Ovary (tissue), 9 donors: ENCODE data around the gene CAPN13. TPM values are rescaled to one million over a fixed set of nuclear protein-coding genes. Genes with fewer than 3 reads are reported as not detected.

ENCODE experiments used
- DNase-seq, 5 donors: peaks; one replicate each; pipeline ENCODE4 v3.0.0-alpha.2; 2019 to 2020
- H3K27ac ChIP-seq, 2 donors: fragments of 200-600 bp; one replicate each; pipeline versions ENCODE4 v1.5.1 to v1.8.0; 2019 to 2022
- H3K27me3 ChIP-seq: fragments of 200-600 bp; one replicate; pipeline ENCODE4 v1.8.0; 2022
- H3K36me3 ChIP-seq: fragments of 200-600 bp; sonication (generic); one replicate; pipeline ENCODE4 v1.5.1; 2019
- H3K4me1 ChIP-seq: one replicate; pipeline ENCODE4 v1.8.1; 2013; ENCODE audit warnings: mild to moderate bottlenecking, moderate library complexity; ENCODE audit not compliant: insufficient read depth
- H3K4me3 ChIP-seq: fragments of 200-600 bp; sonication (generic); one replicate; pipeline ENCODE4 v1.5.1; 2017
- H3K9me3 ChIP-seq, 2 donors: fragments of 200-600 bp in 1 of 2; sonication (generic) in 1 of 2; one replicate each; pipeline versions ENCODE4 v1.5.1 to v1.8.1; 2013 to 2019; ENCODE audit warnings: mild to moderate bottlenecking in 1 of 2, moderate library complexity in 1 of 2
- EP300 ChIP-seq: sonication (generic); formaldehyde crosslinking; IDR thresholded peaks from one replicate; pipeline ENCODE4 v1.6.1; 2017; ENCODE audit warnings: antibody characterized with exemption
- POLR2A ChIP-seq: fragments of 450-650 bp; IDR thresholded peaks from one replicate; pipeline ENCODE4 v1.6.1; 2017; ENCODE audit warnings: antibody characterized with exemption, mild to moderate bottlenecking, moderate library complexity
- WGBS, 3 donors: extraction: QIAGEN DNeasy Blood & Tissue Kit in 1 of 3; methylation state at CpG; one replicate each; pipeline versions ENCODE4 v1.1.5 to v1.1.7; 2013 to 2017; 5-methylcytosine and 5-hydroxymethylcytosine counted together
- intact Hi-C, 4 donors: fragments of 100-400 bp; cut with DNase I; formaldehyde crosslinking; loops; one replicate each; pipeline versions ENCODE4 v1.11.0 to v1.15.1; 2022 to 2023
- polyA plus RNA-seq, 2 donors: library from polyadenylated mRNA; stranded (reverse); fragments of 200-250 nt in 1 of 2; fragments of 350-450 nt in 1 of 2; fragmentation: Illumina TruSeq in 1 of 2; extraction: RNeasy Lipid Tissue Mini Kit (QIAGEN cat#74804) in 1 of 2; gene quantifications; one replicate each; pipeline ENCODE4 v1.2.3, GENCODE V29; 2013 to 2014
- total RNA-seq, 7 donors: library from RNA; depleted of rRNA in 2 of 7; stranded (reverse); fragments of >200 nt in 2 of 7; fragmentation: NEBNext Ultra II Directional in 3 of 7; extraction: Animal tissue kit (Norgen Biotek cat#: 25700) in 3 of 7; gene quantifications; one replicate each; pipeline versions ENCODE4 v1.1.0 to v1.2.4, GENCODE V29; 2016 to 2023
- TF ChIP-seq, protein P1 (sequence below), 3 donors: fragments of 450-650 bp in 2 of 3; fragments of 200-600 bp in 1 of 3; IDR thresholded peaks; one replicate each; pipeline versions ENCODE4 v1.5.1 to v1.8.0; 2016 to 2022; ENCODE audit warnings: antibody characterized with exemption in 3 of 3, mild to moderate bottlenecking in 1 of 3
- donor health status: DM: no; HTN: no; CAD: no; lungs with moderate emphysema.
- donor health status: DM: no; HTN: no; CAD: no.
- donor health status: Bipolar disorder and iron deficiency.
- donor health status: DM: yes; HTN: yes; CAD: no.
- donor health status: DM: no; HTN: no; CAD: no.
- donor health status: DM: yes; HTN: yes; CAD: no.

CAPN13 gene
- total and polyA plus RNA-seq, 9 donors, result 0.05 to 2.5 (median 0.30) TPM; not detected in 4

GRCh38 chr2:30820381-30821055, 13.3 kb upstream of the CAPN13 start:
- Histone ChIP-seq H3K36me3 (no peaks in the 10 kb centered on the region), H3K4me3 (no peak overlapping the region), H3K4me1 (no peaks in the 10 kb centered on the region), H3K27me3 (no peaks in the 10 kb centered on the region), H3K9me3 (no peaks in the 10 kb centered on the region), H3K27ac (no peak overlapping the region)
- no peak for DNase-seq
- 73 to 78% (median 77%) methylated on average over 12 of the region's 12 CpGs for WGBS, 3 donors
- TF ChIP-seq POLR2A (no peak), EP300 (no peak)
- TF ChIP-seq, protein P1, sequence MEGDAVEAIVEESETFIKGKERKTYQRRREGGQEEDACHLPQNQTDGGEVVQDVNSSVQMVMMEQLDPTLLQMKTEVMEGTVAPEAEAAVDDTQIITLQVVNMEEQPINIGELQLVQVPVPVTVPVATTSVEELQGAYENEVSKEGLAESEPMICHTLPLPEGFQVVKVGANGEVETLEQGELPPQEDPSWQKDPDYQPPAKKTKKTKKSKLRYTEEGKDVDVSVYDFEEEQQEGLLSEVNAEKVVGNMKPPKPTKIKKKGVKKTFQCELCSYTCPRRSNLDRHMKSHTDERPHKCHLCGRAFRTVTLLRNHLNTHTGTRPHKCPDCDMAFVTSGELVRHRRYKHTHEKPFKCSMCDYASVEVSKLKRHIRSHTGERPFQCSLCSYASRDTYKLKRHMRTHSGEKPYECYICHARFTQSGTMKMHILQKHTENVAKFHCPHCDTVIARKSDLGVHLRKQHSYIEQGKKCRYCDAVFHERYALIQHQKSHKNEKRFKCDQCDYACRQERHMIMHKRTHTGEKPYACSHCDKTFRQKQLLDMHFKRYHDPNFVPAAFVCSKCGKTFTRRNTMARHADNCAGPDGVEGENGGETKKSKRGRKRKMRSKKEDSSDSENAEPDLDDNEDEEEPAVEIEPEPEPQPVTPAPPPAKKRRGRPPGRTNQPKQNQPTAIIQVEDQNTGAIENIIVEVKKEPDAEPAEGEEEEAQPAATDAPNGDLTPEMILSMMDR (IDR thresholded peaks at IDR 0.05), result no peak
- intact Hi-C loops, result no loop called here

GRCh38 chr2:30809938-30810337, 2.7 kb upstream of the CAPN13 start:
- H3K27ac ChIP-seq, result no peak overlapping the region
- DNase-seq, result no peak
- no peaks in the 10 kb centered on the region for H3K27me3 ChIP-seq
- H3K9me3 ChIP-seq, result no peaks in the 10 kb centered on the region
- no peak overlapping the region for H3K4me3 ChIP-seq
- no peaks in the 10 kb centered on the region for H3K4me1 ChIP-seq
- no peaks in the 10 kb centered on the region for H3K36me3 ChIP-seq
- 49 to 62% (median 61%) methylated on average over 4 of the region's 4 CpGs for WGBS, 3 donors
- intact Hi-C loops, result no loop called here
- TF ChIP-seq, protein P1 (IDR thresholded peaks at IDR 0.05), result no peak
- TF ChIP-seq EP300, result no peak
- no peak for TF ChIP-seq POLR2A

GRCh38 chr2:30808695-30809094, 1.4 kb upstream of the CAPN13 start:
- H3K36me3 ChIP-seq, result no peaks in the 10 kb centered on the region
- H3K27me3 ChIP-seq, result no peaks in the 10 kb centered on the region
- WGBS, 3 donors, result 46 to 62% (median 50%) methylated on average over 4 of the region's 4 CpGs
- H3K4me3 ChIP-seq, result no peak overlapping the region
- DNase-seq, result no peak
- H3K9me3 ChIP-seq, result no peaks in the 10 kb centered on the region
- no peak overlapping the region for H3K27ac ChIP-seq
- intact Hi-C loops, result no loop called here
- no peaks in the 10 kb centered on the region for H3K4me1 ChIP-seq
- no peak for TF ChIP-seq POLR2A
- TF ChIP-seq, protein P1 (IDR thresholded peaks at IDR 0.05), result no peak

DNA sequence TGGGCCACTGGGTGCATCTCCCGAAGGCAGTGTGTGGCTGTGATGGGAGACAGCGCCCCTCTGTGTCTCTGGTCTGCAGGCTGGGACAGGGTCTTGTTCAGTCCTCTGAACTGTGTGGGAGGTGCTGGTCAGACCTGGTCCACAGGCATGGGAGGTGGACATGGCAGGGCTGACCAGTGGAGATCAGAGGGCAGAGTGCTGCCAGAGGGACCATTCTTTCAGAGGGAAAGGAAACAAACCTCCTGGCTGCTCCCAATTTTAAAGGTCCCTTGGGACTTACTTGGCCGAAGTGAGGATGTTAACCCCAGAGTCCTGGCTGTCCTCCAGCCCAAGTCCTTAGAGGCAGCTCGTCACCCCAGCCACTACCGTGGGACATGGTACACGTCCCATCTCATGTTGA, 4.0 kb downstream of the CAPN13 start:
- no peak for DNase-seq
- Histone ChIP-seq H3K27me3 (no peaks in the 10 kb centered on the region), H3K9me3 (no peaks in the 10 kb centered on the region), H3K4me1 (no peaks in the 10 kb centered on the region), H3K36me3 (no peaks in the 10 kb centered on the region), H3K4me3 (no peak overlapping the region), H3K27ac (no peak overlapping the region)
- TF ChIP-seq, protein P1 (IDR thresholded peaks at IDR 0.05), result no peak
- no peak for TF ChIP-seq EP300
- TF ChIP-seq POLR2A, result no peak
- 72 to 74% (median 74%) methylated on average over 6 of the region's 6 CpGs for WGBS, 3 donors
- intact Hi-C loops, result no loop called here
